HepG2 (cell line): ENCODE results near the gene IL1A.

Source experiments
- ATF3 ChIP-seq: sonication (generic); formaldehyde crosslinking; IDR thresholded peaks from 2 replicates; pipeline ENCODE4 v1.4.0; 2020; ENCODE audit warnings: missing genetic modification reagents
- CBX5 ChIP-seq: sonication (generic); formaldehyde crosslinking; IDR thresholded peaks from 2 replicates; pipeline ENCODE4 v1.4.0; 2020; ENCODE audit warnings: missing genetic modification reagents, borderline replicate concordance
- TEAD2 ChIP-seq: sonication (generic); formaldehyde crosslinking; IDR thresholded peaks from 2 replicates; pipeline ENCODE4 v1.9.0; 2021; ENCODE audit warnings: missing genetic modification reagents

DNA sequence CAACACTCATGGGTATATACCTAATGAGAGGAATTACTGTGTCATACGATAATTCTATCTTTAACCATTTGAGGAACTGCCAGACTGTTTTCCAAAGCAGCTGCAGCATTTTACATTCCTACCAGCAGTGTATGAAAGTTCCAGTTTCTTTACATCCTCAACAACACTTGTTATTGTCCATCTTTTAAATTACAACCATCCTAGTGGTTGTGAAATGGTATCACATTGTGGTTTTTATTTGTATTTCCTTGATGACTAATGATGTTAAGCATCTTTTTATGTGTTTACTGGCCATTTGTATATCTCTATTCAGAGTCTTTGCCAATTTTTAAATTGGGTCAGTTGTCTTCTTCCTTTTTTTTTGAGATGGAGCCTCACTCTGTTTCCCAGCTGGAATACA, 15.9 kb downstream of the IL1A start:
- TF ChIP-seq TEAD2 (CRISPR knock-in tag) (no peak), CBX5 (CRISPR knock-in tag) (no peak), ATF3 (CRISPR knock-in tag) (no peak)
